DOHH2 (cell line): ENCODE data around the gene LSM3.

Experiments
- H3F3A ChIP-seq: fragments of 200-600 bp; sonication (generic), shearing (Covaris generic); 2 replicates; pipeline ENCODE4 v1.6.0; 2016; ENCODE audit warnings: antibody characterized with exemption, mild to moderate bottlenecking; ENCODE audit not compliant: control insufficient read depth, insufficient read depth
- H3K27ac ChIP-seq: fragments of 200-600 bp; sonication (generic); 2 replicates; pipeline ENCODE4 v1.5.1; 2014; ENCODE audit warnings: low read depth, mild to moderate bottlenecking, low read length, moderate library complexity
- H3K27me3 ChIP-seq: fragments of 200-600 bp; sonication (generic); 2 replicates; pipeline ENCODE4 v1.6.1; 2014; ENCODE audit warnings: mild to moderate bottlenecking, low read length, mixed read lengths; ENCODE audit not compliant: control insufficient read depth
- H3K36me3 ChIP-seq: fragments of 200-600 bp; sonication (generic); 2 replicates; pipeline ENCODE4 v1.6.1; 2014; ENCODE audit warnings: mild to moderate bottlenecking, low read length, moderate library complexity, mixed read lengths; ENCODE audit not compliant: control insufficient read depth
- H3K4me1 ChIP-seq: fragments of 200-600 bp; sonication (generic); 2 replicates; pipeline ENCODE4 v1.6.1; 2014; ENCODE audit warnings: mild to moderate bottlenecking, low read length, mixed read lengths; ENCODE audit not compliant: control insufficient read depth
- H3K4me2 ChIP-seq: fragments of 200-600 bp; sonication (generic); 2 replicates; pipeline ENCODE4 v1.6.0; 2014; ENCODE audit warnings: mild to moderate bottlenecking, low read length, moderate library complexity
- H3K4me3 ChIP-seq: fragments of 200-600 bp; sonication (generic); 2 replicates; pipeline ENCODE4 v1.5.1; 2014; ENCODE audit warnings: mild to moderate bottlenecking, low read length, mixed read lengths
- H3K79me2 ChIP-seq: fragments of 200-600 bp; sonication (generic); 2 replicates; pipeline ENCODE4 v1.6.1; 2014; ENCODE audit warnings: mild to moderate bottlenecking, low read length, mixed read lengths; ENCODE audit not compliant: control insufficient read depth
- H3K9me2 ChIP-seq: fragments of 200-600 bp; sonication (generic); replicated peaks from 2 replicates; pipeline ENCODE4 v1.6.1; 2014; ENCODE audit warnings: mild to moderate bottlenecking, low read length, mixed read lengths; ENCODE audit not compliant: control insufficient read depth
- H3K9me3 ChIP-seq: fragments of 200-600 bp; sonication (generic); 2 replicates; pipeline ENCODE4 v1.6.1; 2014; ENCODE audit warnings: antibody characterized with exemption, low read length, mixed read lengths; ENCODE audit not compliant: control insufficient read depth, insufficient read depth
- H4K20me1 ChIP-seq: fragments of 200-600 bp; sonication (generic); 2 replicates; pipeline ENCODE4 v1.6.0; 2014; ENCODE audit warnings: low read depth, mild to moderate bottlenecking, antibody characterized with exemption, low read length, moderate library complexity; ENCODE audit not compliant: control insufficient read depth, insufficient read depth
- CTCF ChIP-seq: fragments of 200-600 bp; sonication (generic); IDR thresholded peaks from one replicate; pipeline ENCODE4 v1.5.1; 2014; ENCODE audit warnings: antibody characterized with exemption, mild to moderate bottlenecking, low read depth, low read length; ENCODE audit not compliant: poor library complexity, severe bottlenecking
- EZH2phosphoT487 ChIP-seq: fragments of 200-600 bp; sonication (generic); IDR thresholded peaks from 2 replicates; pipeline ENCODE4 v1.6.1; 2017; ENCODE audit warnings: borderline replicate concordance, mild to moderate bottlenecking, antibody characterized with exemption, low read length, moderate library complexity, mixed read lengths

Gene LSM3

GRCh38 chr3:14145236-14145635 lies 33.4 kb upstream of the LSM3 start:
- Histone ChIP-seq H3K4me1 (no peaks in the 10 kb centered on the region), H3K36me3 (peaks cover 44% of the 10 kb centered on the region), H3K79me2 (no peaks in the 10 kb centered on the region), H3K9me2 (no peaks in the 10 kb centered on the region), H3K27ac (no peak overlapping the region), H4K20me1 (no peaks in the 10 kb centered on the region), H3K4me3 (no peak overlapping the region), H3K9me3 (no peaks in the 10 kb centered on the region), H3F3A (peaks cover 13% of the 10 kb centered on the region), H3K4me2 (no peak overlapping the region), H3K27me3 (no peaks in the 10 kb centered on the region)
- no peak for TF ChIP-seq CTCF
- no peak for TF ChIP-seq EZH2phosphoT487

- peaks cover 44% of the 10 kb centered on the region for H3K36me3 ChIP-seq
- H3K4me3 ChIP-seq: no peak overlapping the region
- peaks cover 13% of the 10 kb centered on the region for H3F3A ChIP-seq
- H3K27ac ChIP-seq: no peak overlapping the region
- H3K79me2 ChIP-seq: no peaks in the 10 kb centered on the region
- H4K20me1 ChIP-seq: no peaks in the 10 kb centered on the region
- H3K4me1 ChIP-seq: no peaks in the 10 kb centered on the region
- no peaks in the 10 kb centered on the region for H3K27me3 ChIP-seq
- TF ChIP-seq CTCF (no peak), EZH2phosphoT487 (no peak)
- H3K9me2 ChIP-seq: no peaks in the 10 kb centered on the region
- no peaks in the 10 kb centered on the region for H3K9me3 ChIP-seq
- H3K4me2 ChIP-seq: no peak overlapping the region
Measured at GRCh38 chr3:14145670-14146380, 32.8 kb upstream of the LSM3 start.

GRCh38 chr3:14146381-14147065 lies 32.1 kb upstream of the LSM3 start:
- Histone ChIP-seq H3K9me3 (no peaks in the 10 kb centered on the region), H3K27ac (no peak overlapping the region), H3K79me2 (no peaks in the 10 kb centered on the region), H3K4me2 (no peak overlapping the region), H4K20me1 (no peaks in the 10 kb centered on the region), H3K9me2 (no peaks in the 10 kb centered on the region), H3K27me3 (no peaks in the 10 kb centered on the region), H3K4me1 (no peaks in the 10 kb centered on the region), H3F3A (peaks cover 13% of the 10 kb centered on the region), H3K4me3 (no peak overlapping the region), H3K36me3 (peaks cover 46% of the 10 kb centered on the region)
- no peak for TF ChIP-seq CTCF
- no peak for TF ChIP-seq EZH2phosphoT487
